Stimulated activated CD4-positive, alpha-beta T cell treated with anti-CD3 and anti-CD28 coated beads, Interleukin-4, amount 100 ng/mL, for 24 hours (primary cell): ENCODE results near the gene PPP1R1C.
"Not testable (repeated sequence)": the region's sequence is repeated elsewhere in the genome, so short reads cannot be mapped to it uniquely, and the experiment has no call there.

Experiments used
- DNase-seq: peaks from one replicate; pipeline ENCODE4 v3.0.0-alpha.2; 2020

Gene PPP1R1C

DNA sequence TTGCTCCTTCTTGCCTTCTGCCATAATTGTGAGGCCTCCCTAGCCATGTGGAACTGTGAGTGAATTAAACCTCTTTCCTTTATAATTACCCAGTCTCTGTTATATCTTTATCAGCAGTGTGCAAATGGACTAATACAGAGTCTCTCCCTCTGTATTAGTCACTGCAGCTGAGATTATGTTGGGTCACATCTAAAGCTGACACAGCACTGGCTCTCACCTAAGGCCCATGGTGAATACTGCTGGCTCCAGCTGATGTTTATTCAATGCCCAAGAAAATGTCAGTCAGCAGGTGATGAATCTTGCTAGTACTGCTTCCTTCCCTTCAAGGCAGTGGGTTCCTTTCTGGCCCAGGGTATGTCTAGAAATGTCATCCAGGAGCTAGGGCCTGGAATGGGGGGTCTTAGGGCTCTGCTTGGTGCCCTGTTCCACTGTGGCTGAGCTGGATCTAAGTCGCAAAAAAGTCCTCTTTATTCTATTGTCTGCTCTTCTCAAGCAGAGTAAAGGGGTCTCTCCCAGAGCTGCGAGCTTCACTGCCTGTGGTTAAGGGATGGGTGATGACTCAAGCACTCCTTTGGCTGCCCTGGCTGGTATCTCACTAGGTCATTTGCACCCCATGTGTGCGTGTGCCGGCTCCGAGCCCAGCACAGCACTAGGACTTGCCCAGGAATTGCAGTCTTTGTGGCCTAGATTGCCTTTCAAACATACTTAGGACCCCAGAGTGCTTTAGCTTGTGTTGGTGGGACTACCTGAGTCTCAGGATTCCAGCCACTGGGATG is 29.9 kb downstream of the PPP1R1C start:
- DNase-seq: no peak

DNA sequence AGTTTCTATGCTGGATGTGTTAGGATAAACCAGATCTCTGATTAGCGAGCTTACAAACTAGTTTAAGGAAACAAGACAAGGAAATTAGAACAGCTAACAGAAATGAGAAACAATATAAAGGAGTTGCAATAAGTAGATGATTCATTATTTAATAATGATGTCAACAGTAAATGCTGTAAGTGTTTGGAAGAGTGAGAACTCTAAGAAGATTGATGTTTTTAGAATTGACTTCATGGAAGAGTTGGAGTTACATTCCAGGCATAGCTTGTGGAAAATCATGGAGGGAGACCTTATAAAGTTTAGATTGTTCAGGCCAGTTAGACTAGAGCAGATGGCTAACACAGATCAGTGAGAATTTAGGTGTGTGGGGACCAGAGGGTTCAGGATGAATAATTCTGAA is 32.6 kb downstream of the PPP1R1C start:
- DNase-seq: no peak

DNA sequence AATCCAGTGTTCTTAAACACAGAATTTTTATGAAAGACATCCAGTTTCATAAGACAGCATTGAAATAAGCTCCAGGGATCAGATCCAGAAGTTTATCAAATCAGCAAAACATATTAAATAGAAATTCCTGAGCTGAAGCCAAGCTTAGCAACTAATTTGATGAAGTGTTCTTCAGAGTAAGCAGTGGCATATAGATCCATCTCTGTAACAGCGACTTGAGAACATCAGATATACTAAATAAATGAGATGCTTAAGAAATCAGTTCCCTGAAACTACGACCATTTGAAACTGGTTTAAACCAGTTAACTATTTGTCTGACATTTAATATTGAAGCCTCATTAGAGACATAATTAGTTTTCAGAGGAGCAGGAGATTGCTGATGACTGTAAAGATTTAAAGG is 34.1 kb downstream of the PPP1R1C start:
- no peak for DNase-seq

DNA sequence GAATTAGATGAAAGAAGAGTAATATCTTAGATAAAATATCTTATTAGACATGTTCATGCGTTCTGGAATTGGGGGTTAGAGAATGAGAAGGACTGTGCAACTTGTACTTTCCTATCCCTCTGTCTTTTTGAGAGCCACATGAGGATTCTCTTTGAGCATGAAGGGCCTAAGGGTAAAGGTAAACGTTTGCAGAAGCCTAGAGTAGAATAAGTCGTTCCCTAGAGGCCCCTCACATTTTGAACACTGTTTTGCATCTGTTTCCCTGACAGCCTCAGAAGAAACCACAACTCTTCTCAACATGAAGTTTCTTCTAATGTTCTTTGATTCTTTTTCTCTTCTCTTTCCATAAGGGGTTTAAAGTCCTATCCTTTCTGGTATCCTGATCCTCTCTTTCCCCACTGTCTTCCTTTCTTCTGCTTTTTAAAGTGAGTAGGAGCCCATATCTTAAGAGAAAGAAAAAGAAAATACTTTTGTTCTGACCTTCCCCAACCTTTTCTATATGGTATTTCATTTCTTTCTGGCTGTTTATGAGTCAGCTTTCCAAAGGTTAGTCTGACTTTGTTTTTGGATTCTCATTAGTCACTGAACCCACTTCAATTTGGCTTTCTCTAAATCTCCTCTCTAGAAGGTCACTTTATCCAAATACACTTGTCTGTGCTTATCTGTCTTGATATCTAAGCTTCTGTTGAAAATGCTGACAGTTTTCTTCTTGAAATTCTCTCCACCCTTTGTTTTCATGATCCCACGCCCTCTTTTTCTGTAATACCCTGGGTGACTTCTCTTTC is 34.8 kb downstream of the PPP1R1C start:
- DNase-seq: no peak

DNA sequence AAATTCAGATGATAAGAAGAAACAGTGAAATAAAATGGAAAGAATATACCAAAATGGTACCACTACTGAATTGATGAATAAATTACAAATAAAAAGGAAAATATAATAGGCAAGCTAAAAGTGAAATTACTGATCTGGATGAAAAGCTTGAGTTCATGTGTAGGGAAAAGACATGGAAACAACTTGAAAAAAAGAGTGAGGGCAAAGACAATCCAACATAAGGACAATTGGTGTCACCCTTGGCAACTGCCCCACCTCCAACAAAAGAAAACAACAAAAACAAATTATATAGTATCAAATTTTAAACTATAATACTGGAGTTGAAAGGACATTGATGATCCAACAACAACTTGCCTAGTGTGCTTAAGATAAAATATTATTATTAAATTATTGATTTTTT is 37.6 kb downstream of the PPP1R1C start:
- no peak for DNase-seq

DNA sequence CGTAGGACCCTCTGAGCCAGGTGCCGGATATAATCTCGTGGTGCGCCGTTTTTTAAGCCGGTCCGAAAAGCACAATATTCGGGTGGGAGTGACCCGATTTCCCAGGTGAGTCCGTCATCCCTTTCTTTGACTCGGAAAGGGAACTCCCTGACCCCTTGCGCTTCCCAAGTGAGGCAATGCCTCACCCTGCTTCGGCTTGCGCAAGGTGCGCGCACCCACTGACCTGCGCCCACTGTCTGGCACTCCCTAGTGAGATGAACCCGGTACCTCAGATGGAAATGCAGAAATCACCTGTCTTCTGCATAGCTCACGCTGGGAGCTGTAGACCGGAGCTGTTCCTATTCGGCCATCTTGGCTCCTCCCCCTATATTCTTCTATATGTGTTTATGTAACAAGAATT is 45.2 kb downstream of the PPP1R1C start:
- DNase-seq: not testable (repeated sequence)

DNA sequence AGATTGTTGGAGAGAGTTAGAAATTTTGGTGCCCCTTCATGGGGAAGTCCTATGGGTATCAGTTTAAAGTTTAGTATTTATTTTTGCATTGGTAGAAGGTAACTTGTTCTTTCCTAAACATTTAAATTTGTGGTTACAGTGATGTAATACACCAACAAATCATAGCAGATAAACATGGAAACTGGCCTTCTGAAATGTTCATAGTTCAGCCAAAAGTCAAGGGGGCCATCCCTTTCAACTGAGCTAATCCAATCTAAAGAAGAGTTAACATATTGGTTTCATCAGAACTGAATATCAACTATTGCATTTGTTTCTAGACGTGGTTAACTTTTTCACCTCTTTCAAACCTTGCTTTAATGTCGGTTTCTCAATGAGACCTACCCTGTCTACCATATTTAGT is 46.3 kb downstream of the PPP1R1C start:
- DNase-seq: no peak

DNA sequence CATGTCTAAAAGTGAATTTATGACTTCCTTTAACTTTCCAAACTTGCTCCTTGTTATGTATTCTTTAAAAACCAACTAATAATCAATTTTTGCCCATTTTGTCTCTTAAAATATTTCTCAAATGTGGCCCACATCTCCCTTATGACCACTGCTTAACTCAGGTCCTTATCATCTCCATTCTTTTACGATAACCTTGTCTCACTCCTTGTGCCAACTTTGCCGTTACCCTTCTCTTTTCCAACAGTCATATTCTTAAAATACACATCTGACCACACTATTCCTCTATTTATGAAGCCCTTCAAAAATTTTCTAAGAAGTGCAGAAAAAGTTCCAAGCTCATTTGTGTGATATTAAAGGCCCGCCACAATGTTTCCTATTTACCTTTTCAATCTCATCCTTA is 47.8 kb downstream of the PPP1R1C start:
- DNase-seq: no peak

DNA sequence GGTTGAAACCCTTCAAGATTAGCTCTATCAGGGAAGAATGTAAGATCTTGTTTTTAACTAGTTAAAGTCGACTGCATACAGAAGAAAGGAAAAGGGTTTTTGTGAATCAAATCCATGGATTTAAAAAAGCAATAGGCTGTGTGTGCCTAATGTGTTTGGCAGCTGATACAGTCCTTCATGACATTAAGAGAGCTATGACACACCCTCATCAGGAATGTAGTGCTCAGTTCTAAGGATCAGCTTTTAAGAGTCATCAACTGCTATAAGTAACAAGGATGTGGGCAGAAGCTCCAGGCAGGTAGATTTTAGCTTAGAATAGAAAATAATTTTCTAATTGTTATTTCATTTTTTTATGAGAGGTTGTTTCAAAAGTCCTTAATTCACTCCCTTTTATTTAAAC is 52.9 kb downstream of the PPP1R1C start:
- DNase-seq: no peak

DNA sequence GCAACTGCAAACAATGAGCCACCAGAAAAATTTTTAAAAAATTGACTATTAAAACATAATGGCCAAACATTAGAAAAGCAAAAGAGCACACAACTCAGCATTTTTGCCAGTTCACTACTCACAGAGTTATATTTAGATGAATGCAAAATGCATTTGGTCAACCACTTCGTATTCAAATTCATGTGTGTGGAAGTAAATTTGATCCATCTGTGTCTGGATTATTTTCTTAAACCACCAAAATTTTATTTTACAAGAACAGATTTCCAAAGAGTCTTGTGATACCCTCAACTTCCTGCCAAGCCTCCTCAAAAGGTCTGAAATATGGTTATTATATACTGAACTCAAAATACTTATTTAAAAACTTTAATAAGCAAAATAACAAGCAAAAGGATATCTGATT is 57.4 kb downstream of the PPP1R1C start:
- no peak for DNase-seq

DNA sequence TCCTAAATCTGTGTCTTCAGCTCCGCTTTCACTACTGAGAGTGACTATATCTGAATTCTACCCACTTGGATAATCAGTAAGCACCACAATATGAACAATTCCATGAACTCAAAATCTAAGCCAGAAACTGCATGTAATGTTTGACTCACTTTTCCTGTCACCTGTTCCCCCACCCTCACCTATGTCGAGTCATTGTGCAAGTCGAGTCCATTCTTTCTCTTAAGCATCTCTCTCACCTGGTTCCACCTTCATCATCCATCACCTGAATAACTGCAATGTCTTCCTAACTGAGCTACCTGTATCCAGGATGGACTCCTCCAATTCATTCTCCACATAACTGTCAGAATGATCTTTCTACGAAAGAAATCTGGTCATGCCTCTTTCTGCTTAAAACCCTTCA is 58.2 kb downstream of the PPP1R1C start:
- DNase-seq: no peak

DNA sequence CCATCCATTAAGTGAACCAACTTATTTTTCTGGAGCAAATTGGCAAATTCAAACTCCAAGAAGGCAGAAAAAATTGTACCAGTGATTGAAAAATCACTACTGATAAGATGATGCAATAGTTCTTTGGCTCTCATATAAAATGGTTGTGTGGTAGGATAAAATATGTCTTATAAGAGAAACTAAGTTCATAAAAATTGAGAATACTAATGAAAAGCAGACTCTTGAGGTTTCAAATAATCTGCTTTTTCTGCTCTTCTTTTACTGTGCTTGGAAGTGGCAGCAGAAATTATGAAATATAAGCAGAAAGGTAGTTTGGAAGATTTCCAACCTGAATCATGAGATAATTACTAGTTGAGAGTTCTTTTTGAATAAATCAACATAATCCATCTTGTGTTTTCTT is 61.9 kb downstream of the PPP1R1C start:
- DNase-seq: no peak

DNA sequence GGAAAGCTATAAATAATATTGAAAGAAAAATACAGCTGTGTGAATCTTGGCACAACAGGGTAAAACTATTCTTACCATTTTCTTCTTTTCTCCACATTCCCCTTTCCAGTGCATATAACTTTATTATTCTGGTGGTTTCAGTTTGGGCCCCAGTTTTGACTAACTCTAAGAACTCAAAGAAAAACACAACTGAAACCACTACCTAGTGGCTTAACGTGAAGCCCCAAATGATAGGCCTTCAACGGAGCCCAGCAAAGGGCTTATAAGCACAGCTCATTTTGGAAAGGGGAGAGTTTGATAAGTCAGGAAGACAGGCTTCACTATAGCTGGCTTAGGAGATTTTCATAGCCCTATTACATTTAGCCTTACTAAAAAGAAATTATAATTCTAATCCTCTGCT is 62.4 kb downstream of the PPP1R1C start:
- DNase-seq: no peak

DNA sequence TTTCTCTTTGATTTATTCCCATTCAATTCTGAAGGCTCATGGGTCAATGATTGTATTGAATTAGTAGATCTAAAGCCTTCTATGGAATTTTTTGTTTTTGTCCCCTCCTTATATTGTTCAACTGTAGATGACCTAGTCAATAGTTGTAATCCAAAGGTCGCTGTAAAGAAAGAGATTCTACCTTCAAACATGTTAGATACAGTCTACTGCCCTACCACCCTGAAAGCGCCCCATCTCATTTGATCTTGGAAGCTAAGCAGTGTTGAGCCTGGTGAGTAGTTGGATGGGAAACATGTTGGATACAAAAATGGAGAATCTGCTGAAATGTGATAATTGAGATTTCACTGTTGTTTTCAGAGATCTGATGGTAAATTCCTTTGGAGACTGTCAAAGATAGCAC is 63.0 kb downstream of the PPP1R1C start:
- DNase-seq: no peak

DNA sequence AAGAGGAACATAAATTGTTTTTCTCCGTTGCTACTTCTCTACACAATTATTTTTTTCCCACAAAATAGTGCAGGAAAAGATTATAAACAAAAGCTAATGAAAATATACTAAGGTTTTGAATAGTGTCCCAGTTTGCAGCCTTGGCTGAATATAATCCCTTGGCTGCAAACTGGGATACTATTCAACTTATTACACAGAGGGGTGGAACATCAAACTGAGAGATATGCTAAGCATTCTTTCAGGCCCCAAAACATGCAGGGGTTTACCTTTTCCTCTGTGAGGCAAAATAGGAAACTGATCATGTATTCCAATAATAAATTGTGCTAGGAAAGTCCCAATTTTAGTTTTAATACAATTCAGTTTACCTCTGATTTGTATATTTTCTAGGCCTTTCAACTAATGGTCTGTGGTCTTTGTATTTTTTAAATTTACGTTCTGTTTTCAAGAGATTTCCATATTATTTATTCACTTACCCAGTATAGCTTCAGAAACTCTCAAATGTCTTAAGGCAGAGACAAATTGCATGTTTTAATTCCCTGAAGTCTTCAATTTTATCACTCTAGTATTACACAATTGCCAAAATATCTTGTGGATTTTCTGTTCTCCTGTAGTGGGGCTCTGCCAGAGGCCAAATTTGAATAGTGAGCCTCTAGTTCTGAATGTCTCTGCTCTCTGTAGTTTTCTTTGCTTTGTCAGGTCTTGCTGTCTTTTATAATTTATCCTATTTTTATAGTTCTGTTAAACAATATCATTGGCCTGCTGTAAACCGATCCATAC is 63.9 kb downstream of the PPP1R1C start:
- DNase-seq: no peak

DNA sequence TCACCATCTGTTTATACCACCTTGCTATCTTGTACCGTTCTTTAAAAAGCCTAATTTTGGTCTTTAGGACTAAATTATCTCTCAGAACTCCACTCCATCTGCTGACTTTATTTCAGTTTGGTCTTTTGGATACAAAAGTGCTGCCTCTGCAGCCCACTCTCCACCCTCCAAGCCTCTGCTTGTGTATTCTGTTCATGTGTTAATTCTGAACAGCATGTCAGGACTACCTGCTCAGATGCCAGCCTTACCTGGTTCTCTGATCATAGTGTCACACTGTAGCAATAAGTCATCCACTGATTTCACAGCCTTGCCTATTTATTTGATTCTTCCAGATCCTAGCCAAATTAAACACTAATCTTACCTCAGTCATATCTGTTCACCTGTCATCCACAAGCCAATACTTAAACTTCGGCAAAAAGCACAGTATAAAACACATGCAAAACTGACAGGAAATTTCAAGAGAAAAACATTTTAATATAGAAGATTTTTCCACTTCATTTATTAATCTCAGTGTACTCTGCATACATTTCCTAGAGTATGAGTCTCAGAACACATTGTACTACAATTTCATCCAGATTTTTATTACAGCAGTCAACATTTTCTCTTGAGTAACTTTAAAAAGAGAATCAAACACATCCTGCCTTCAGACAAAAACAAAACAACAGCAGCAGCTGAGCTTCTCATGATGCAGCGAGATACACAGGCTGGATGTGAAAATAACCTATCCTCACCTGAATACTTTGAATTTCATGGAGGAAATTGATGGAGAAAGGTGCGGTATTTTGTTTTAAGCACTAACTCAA is 64.9 kb downstream of the PPP1R1C start:
- no peak for DNase-seq

DNA sequence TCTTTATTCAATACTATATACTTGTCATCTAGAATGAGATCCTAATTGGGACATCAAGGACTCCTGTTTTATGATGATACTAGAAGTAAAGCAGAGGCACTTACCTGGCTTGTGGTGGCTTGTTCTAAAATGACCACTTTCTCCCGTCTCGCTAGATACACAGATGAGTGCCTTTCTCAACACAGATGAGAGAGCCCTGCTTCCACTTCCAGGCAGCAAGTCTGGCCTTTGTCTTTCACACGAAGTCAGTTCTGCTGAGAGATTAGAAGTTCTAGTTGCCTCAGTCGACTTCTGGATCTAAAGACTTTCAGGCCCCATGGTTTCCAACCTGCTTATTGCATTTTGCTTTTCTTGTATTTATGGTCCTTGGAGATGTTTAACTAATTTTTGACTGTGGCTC is 70.3 kb downstream of the PPP1R1C start:
- DNase-seq: no peak

DNA sequence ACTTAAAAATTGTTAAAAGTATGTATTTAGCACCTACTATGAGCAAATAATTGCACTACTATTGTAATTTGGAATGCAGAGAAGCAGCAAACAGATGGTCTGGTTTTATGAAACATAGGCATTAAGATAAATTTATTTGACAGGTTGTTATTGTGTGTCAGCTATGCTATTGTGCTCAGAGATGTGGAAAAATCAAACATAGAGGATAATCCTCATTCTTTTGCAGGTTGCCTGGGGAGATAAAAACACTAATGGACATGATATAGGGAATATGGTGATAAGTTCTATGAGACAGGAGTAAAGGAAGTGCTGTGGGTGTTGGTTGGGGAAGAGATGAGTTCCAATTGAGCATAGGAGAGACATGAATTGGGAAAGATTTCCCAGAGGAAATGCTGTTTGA is 71.3 kb downstream of the PPP1R1C start:
- DNase-seq: no peak

DNA sequence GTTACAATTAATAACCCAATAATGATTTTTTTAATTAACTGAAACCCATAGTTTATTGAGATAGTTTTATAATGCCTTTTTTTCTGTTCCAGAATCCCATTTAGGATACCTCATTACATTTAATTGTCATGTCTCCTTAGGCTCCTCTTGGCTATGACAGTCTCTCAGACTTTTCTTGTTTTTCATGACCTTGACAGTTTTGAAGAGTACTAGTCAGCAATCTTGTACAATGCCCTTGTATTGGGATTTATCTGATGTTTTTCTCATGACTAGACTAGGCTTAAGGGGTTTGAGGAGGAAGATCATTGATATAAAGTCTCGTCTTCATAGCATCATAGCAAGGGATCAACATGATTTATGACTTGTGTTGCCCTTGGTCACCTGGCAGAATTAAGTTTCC is 72.4 kb downstream of the PPP1R1C start:
- no peak for DNase-seq

DNA sequence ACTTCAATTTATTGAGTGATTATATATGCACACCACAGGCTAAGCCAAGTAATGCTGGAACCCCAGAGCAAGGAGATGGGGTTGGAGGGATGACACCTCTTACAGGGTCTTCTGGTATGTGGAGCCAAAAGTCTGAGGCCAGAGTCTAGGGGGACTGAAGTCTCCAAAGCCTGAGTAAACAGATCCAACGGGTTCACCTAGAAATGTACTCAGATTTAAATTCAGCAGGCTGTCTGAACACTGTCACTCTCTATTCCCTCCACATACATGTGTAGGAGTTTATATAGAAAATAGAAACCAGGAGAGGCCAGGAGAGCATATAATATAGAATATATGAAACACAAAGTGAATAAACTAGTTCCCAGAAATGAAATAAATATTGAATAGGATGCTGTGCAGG is 76.1 kb downstream of the PPP1R1C start:
- DNase-seq: no peak

DNA sequence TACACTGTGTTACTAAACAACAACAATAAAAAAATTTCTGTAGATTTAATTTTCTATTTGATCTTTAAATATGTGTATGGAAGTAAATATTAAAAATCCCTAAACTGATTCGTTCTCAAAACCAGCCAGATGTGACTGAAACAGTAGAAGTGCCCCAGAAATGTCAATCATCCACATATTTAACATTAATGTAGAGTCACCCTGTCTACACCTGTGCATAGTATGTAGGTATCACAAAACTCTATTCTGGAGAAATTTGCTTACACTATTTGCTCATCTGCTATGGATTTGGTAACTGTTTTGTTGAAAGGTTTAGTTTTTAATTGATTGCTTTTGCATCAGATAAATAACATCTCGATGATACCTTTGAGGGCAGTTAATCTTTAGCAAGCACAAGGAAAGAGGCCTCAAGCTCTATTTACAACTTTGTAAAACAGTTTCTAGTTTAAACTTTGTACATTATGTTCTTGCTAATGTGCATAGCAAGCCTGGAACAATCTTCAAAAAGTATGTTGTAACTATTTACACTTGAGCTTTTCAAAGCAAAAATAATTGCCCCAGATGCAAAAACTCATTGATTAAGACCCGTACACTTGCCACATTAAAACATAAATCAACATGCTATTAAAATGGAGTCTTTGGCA is 76.8 kb downstream of the PPP1R1C start:
- no peak for DNase-seq

DNA sequence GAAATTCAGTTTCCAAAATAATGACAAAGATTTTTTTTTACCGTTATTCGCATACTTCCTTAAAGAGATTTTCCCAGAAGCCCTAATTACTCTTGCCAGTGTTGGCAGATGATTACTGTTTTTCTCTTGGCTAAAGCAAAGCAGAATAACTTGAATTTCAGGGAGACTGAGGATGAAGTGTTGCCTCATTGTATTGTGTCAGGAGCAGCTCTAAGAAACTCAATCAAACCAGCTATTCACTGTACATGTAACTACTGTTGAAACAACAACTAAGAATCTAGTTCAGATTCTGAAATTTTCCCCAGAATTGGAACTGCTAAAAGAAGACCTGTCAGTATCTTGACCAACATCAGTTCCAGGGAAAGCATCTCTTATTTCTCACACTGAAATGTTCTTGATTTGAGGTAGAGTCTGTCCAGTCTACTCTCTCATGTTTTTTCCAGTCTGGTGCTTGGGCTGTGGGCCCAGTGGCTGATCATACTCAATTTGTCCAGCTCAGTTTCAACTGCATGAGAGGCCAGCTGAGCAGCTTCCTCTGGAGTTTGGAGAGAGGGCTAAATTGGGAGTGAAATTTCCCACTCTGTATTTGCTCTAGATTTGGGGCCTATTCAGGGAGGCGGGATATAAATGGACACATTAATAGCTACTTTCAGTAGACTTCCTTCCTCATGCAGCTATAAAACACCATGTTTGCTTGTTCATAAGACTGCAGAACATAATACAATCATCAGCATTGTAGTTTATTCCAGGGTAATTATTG is 78.5 kb downstream of the PPP1R1C start:
- DNase-seq: no peak
